GM10266 (cell line): ENCODE results near the gene AGXT.

ENCODE experiments used
- DNase-seq: peaks from one replicate; pipeline ENCODE4 v3.0.0; 2012; ENCODE audit errors: extremely low spot score
- CTCF ChIP-seq: IDR thresholded peaks from 2 replicates; pipeline ENCODE4 v1.5.1; 2012; ENCODE audit warnings: mild to moderate bottlenecking, low read depth; ENCODE audit not compliant: control insufficient read depth, insufficient read depth; ENCODE audit errors: missing control alignments

AGXT gene

GRCh38 chr2:240898731-240899467, 30.3 kb downstream of the AGXT start:
- no peak for TF ChIP-seq CTCF
- no peak for DNase-seq

GRCh38 chr2:240899468-240899865, 30.8 kb downstream of the AGXT start:
- TF ChIP-seq CTCF, result no peak
- no peak for DNase-seq

- no peak for DNase-seq
- TF ChIP-seq CTCF, result no peak
Observed at GRCh38 chr2:240900141-240900860, 31.7 kb downstream of the AGXT start.

- DNase-seq, result no peak
- no peak for TF ChIP-seq CTCF
Observed at GRCh38 chr2:240901986-240902614, 33.5 kb downstream of the AGXT start.

- no peak for TF ChIP-seq CTCF
- no peak for DNase-seq
Observed at GRCh38 chr2:240902615-240903041, 34.0 kb downstream of the AGXT start.

- TF ChIP-seq CTCF, result no peak
- no peak for DNase-seq
Observed at GRCh38 chr2:240903191-240904060, 34.8 kb downstream of the AGXT start.
